Ecto neural progenitor cell (in vitro differentiated cells): ENCODE measurements around the gene IPPK.
A peak's percentile ranks its signal among the peaks of the same experiment; 100 is the strongest.

Experiments used
- DNase-seq: peaks from one replicate; pipeline ENCODE4 v3.0.0-alpha.2; 2018; ENCODE audit warnings: low spot score

The IPPK gene

DNA sequence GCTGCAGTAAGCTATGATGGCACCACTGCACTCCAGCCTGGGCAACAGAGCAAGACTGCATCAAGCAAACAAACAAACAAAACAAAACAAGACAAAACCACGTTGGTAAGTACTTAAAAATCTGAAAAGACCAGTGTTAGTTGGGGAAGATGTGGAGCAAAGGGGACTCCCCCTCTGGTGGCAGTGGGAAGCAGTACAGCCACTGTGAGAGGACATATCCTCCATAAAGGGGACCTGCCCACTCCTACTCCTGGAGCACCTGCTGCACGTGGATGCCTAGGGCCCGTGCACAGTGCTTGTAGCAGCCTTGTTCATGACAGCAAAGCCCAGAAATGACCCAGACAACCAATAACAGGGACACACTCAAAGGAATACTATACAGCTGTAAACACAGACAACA is 17.0 kb upstream of the IPPK start:
- DNase-seq, result no peak

- DNase-seq, result no peak
These were observed 15.1 kb upstream of the IPPK start for GRCh38 chr9:92685022-92685421.

GRCh38 chr9:92682269-92682668 is 12.3 kb upstream of the IPPK start:
- no peak for DNase-seq

GRCh38 chr9:92680166-92681119 is 10.5 kb upstream of the IPPK start:
- DNase-seq, result no peak

GRCh38 chr9:92679413-92680165 is 9.7 kb upstream of the IPPK start:
- DNase-seq, result no peak

- no peak for DNase-seq
These were observed 1.4 kb upstream of the IPPK start for GRCh38 chr9:92671323-92671722.

- peak; percentile 60 for DNase-seq
These were observed 423 bp downstream of the IPPK start for GRCh38 chr9:92669527-92669889.

GRCh38 chr9:92668746-92669526 is 995 bp downstream of the IPPK start:
- DNase-seq, result peak; percentile 50

DNA sequence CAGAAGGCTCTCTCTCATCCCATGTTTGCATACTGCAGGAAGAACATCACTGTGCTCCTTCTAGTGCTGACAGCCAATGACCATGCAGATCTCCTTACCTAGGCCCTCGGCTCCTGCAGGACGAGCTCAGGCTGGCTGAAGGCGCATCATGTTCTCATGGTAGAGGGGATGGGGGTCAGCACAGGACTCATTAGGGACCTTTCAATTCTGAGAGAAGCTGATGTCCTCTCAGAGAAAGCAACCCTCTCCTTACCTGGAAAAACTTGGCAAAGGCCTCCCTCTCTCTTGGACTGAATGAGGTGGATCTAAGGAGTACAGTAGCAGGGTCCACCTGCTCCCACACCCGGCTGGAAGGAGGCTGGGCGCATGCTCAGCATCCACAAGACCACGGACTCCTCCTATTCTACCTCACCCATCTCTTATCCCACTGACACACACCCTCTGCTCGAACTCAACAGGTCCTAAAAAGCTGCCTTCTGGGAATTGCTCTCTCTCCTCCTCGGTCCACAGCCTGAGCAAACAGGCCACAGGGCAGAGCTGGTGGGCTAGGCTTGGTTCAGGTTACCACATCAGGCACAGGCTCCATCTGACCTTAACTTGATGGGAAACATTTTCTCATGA is 2.9 kb downstream of the IPPK start:
- DNase-seq, result no peak

DNA sequence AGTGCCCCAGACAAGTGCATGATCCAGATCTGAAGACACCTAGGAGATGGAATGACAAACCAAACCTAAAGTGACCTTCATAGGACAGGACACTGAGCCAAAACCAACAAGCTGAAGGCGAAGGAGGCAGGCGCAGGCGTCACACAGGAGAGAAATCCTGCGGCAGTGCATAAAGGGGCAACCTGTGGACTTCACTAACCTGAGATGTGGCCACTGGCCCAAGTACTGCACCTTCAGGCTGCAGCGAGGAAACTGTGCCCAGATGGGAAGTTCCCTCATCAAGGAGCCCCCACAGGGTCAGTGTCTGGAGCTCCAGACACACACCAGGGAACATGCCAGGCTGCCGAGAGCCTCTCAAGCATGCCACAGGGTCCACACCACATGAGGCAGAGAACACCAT is 3.7 kb downstream of the IPPK start:
- no peak for DNase-seq

DNA sequence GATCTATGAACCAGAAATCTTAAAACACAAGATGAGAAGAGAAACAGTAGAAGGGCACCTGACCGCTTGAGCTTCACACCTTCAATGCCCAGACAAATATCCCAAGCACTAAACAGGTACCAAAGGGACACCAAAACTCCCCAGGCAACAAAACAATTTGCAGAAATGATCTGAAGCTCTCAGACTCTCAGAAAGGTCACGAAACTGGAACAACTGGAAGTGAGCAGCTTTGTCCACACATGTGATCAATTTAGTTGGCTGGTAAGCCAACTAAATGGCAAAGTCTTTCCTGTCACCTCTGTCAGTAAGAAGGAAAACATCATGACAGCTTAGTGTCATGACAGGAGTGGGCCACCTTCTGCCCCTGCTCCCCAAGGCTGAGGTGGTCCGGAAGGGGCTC is 4.1 kb downstream of the IPPK start:
- no peak for DNase-seq

DNA sequence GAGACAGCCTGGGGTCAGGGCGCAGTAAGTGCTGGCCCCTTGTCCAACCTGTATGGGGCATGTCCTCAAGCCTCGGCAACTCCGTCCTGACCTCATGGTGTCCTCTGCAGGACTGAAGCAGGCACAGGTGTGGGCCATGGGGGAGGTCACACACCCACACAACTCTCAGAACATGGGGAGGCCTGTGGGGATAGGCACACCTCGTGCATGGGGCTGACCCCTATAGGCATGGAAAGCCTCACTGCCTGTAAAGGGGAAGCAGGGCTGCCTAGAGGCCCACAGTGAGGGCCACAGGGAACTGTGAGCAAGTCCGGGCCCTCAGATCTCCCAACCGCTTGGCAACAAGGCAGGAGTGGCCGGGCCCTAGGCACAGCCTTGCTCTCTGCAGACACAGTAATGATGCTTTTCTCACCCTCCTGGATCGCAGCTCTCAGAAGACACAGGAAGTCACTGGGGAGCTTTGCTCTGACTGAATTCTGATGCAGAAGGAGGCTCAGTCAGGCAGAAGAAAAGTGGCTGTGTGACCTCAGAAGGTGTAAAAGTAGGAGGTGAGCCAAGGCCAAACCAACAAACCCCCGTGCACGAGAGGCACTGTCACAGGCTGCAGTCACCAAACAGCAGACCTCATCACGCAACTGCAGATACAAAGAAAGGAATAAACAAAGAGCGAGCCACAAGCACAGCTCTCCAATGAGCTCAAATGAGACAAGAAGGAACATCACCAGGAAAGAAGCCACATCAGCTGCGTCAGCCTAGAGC is 5.4 kb downstream of the IPPK start:
- no peak for DNase-seq

DNA sequence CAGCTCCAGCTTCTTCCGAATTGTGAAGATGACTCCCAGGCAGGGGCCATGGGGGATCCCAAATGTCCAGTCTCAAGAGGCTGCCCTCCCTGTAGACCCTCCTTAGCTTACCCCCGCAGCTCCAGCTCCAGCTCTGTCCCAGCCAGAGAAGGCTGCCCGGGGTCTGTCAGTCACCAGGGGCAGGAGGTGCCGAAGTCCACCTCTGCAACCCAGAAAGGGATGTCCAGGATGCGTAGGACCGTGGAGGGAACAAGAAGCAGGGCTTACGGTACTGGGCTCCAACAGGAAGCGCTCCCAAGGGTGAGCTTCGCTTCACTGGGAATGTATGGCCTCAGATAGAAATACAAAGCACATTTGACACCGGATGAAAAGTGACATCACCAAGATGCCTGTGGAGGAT is 6.0 kb downstream of the IPPK start:
- no peak for DNase-seq

DNA sequence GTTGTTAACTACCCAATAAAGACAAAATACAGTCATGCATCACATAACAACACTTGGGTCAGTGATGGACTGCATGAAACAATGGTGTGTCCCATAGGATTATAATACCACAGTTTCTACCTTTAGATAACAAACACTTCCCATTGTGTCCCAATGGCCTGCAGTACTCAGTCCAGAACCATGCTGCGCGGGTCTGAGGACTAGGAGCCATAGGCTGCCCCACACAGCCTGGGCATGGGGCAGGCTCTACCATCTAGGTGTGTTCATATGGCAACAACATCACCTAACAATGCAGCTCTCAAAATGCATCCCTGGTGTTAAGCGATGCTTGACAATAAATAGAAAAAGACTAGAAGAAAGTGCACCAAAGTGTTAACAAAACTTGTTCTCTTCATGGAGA is 6.8 kb downstream of the IPPK start:
- no peak for DNase-seq

- DNase-seq, result no peak
These were observed 8.2 kb downstream of the IPPK start for GRCh38 chr9:92661743-92662142.

DNA sequence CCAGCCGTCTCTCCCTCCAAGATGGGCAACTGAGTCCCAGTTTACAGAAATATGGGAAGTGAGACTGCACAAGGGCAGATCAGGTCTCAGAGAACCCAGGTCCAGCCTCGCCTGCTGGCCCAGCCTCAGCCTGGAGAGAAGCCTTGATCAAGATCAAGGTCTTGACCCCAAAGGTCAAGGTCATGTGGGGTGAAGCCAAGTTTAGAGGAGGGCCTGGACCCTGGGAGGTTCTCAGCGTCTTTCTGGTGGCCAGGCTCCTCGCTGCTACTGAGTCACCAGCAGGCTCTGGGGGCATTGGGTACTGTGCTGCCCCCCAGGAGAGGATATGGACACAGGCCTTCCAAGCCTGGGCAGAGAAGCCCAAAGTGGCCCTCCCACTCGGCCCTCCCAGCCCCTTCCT is 8.8 kb downstream of the IPPK start:
- DNase-seq, result no peak

DNA sequence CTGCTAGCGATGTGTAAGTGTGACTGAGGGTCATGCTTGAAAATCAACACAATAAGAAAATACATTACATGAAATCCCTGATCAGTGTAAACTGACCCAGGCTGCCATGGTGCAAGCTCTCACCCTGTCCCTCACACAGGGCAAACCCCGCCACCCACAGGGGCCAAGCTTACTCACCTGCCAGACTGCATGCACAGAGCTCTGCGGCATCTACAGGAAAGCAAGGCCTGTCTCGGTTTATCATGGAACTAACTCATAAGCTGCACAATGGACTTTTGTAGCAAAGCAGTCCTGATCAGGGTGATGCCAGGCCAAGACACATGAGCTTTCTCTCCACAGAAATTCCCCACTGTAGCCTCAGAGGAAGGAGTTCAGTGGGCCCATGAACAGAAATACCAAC is 9.7 kb downstream of the IPPK start:
- DNase-seq, result no peak

DNA sequence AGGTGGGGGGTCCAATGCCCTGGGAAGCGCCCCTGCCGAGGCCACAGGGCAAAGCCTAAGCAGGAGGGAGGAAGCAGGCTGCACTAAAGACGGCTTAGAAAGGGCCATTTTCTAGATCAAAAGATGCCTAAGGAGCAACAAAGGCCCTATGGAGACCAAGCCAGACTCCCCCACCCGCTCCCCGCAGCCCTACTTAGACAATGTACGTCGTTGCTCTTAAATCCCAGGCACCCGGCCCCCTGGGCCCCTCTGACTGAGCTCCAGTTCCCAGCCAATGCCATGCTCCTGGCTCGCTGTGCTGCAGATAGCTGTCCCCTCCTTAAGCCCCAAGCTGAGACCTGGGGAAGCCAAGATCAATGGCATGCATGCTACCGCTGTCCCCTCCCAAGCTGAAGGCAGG is 10.3 kb downstream of the IPPK start:
- DNase-seq, result peak; percentile 67

DNA sequence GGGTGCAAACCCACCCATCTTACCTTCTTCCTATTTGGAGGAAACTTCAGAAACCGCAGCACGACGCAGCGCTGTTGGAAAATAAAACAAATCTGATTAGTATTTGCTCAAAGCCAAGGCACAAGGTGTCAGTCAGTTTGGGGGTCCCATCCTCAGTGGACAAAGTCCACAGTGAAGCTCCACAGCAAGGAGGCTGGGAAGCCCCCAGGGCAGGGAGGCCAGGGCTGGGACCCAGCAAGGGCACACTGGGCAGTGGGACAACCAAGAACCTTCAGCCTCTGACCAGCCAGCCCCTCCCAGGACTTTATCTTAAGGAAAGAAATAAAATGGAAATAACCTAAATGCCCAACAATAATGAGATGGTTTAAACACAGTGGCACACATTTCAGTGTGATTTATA is 11.3 kb downstream of the IPPK start:
- DNase-seq, result no peak

DNA sequence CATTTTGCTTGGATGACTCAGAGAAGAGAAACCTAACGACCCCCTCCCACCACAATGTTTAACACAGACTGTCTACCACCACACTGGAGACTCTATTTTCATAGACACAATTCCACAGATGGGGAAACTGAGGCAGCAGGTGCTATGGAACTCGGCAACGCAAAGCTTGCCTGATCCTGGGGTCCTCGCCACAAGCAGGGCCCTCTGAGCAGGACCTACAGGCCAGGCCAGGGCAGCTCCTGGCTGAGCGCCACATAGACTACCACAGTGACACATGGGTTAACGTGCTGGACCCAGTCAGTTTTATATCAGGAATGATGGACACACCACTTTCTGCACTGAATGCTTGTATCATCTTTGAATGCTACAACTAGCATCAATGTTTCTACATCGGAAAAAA is 11.8 kb downstream of the IPPK start:
- DNase-seq, result no peak

GRCh38 chr9:92657296-92658094 is 12.4 kb downstream of the IPPK start:
- DNase-seq, result no peak
